Muscle of arm (tissue), 12 donors: Measurements from ENCODE around the gene SLC16A12. TPM values are rescaled to one million over a fixed set of nuclear protein-coding genes. Genes with fewer than 3 reads are reported as not detected.
"Not testable (repeated sequence)": the region's sequence is repeated elsewhere in the genome, so short reads cannot be mapped to it uniquely, and the experiment has no call there.

Experiments
- DNase-seq: peaks from one replicate; pipeline ENCODE4 v3.0.0-alpha.2; 2013
- polyA plus RNA-seq, 12 donors: library from polyadenylated mRNA; unstranded; fragments of 120-200 nt; gene quantifications; one replicate each; pipeline ENCODE4 v1.2.1, GENCODE V29; 2013; ENCODE audit not compliant: insufficient read length in 12 of 12

SLC16A12 gene
- polyA plus RNA-seq, 12 donors, result 1.3 to 2.9 (median 1.6) TPM; not detected in 1

- no peak for DNase-seq
Measured at GRCh38 chr10:89548673-89549072, 13.3 kb upstream of the SLC16A12 start.

- DNase-seq, result no peak
Measured at GRCh38 chr10:89547853-89548513, 12.6 kb upstream of the SLC16A12 start.

DNA sequence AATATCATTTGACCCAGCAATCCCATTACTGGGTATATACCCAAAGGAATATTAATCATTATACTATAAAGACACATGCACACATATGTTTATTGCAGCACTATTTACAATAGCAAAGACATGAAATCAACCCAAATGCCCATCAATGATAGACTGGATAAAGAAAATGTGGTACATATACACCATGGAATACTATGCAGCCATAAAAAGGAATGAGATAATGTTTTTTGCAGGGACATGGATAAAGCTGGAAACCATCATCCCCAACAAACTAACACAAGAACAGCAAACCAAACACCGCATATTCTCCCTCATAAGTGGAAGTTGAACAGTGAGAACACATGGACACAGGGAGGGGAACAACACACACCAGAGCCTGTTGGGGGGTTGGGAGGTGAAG lies 11.3 kb upstream of the SLC16A12 start:
- DNase-seq, result not testable (repeated sequence)

GRCh38 chr10:89543841-89544240 lies 8.4 kb upstream of the SLC16A12 start:
- no peak for DNase-seq

DNA sequence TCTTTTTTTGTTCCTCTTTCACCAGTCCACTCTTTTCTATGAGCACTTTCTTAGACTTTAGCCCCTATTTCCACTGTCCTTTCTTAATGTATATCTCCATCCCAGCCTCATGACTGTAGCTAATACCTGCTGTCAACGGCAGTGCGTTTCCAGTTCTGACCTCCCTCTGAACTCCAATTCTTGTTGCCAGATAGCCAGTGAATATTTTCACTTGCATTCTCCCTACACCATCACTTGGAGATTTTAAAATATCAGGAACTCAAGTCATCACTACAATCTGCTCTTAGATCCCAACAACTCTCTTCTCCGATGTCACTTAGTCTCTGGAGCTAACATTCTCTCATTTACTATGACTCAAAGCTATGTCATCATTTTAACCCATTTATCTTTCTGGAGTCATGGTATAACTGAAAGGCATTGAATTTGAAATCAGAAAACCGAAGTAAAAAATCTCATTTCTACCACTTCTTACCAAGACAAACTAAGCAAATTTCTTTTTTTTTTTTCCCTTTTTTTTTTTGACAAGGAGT lies 5.1 kb upstream of the SLC16A12 start:
- no peak for DNase-seq

- no peak for DNase-seq
Measured at GRCh38 chr10:89537364-89537763, 2.0 kb upstream of the SLC16A12 start.

DNA sequence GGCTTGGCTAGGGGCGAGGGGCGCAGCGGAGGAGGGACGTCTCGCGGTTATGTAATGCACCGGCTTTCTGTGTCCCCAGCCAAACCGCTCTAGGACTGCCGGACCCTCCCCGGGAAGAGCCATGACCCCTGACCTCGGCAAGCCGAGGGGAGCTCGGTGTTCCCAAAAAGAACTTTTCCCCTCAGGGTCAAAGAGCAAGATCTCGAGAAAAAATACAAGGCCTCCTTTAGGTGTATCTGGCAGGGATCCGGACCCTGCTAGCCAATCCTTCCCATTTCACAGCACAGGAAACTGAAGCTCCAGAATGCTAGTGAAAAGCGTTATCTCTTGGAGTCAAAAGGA lies 590 bp upstream of the SLC16A12 start:
- no peak for DNase-seq

GRCh38 chr10:89534826-89535166 lies 598 bp downstream of the SLC16A12 start:
- DNase-seq, result no peak

GRCh38 chr10:89532476-89532875 lies 2.9 kb downstream of the SLC16A12 start:
- DNase-seq, result no peak

DNA sequence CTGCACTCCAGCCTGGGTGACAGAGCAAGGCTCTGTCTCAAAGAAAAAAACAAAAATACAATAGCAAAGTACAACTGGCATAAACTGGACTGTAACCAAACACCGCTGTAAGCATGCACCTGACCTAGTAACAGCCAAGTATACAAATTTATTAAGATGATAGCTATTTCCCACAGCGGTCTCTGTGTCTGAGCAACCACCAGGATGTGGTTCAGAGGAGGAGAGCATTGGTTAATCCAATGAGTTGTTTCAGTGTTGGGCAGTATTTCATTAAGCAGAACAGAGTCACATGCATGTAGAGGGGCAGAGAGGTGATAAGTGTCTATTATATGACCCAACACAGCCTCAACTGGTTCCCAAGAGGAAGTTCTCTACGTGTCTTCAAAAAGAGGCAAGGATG lies 4.0 kb downstream of the SLC16A12 start:
- DNase-seq, result no peak

DNA sequence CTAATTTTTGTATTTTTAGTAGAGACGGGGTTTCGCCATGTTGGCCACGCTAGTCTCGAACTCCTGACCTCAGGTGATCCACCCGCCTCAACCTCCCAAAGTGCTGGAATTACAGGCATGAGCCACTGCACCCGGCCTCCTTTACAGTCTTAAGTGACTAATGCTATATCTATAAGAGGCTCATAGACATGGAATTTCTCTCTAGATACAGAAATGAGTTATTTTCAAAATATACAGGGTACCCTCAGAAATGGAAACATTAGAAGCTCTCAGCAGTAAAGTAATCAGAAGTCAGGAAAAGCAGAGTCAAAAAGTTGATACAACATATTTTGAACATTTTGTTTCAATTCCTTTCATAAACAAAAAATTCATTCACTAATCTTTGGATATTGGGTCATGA lies 5.7 kb downstream of the SLC16A12 start:
- not testable (repeated sequence) for DNase-seq

DNA sequence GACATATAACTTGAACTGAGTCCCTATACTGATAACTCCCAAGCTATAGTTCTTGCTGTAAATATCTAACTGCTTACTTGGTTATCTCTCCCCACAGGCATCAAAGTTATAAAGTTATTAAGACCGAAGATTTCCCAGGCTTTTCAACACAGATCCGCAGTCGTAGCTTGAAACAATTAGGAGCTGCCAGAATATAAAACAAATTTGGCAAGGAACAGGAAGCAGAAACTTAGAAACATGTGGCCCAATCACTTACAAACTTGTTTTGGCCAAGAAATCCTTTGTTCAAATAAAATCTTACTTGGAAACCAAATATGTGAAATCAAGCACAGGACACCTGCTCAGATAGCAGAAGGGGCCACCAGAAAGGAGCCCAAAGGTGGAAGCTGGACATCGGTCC lies 9.0 kb downstream of the SLC16A12 start:
- no peak for DNase-seq

DNA sequence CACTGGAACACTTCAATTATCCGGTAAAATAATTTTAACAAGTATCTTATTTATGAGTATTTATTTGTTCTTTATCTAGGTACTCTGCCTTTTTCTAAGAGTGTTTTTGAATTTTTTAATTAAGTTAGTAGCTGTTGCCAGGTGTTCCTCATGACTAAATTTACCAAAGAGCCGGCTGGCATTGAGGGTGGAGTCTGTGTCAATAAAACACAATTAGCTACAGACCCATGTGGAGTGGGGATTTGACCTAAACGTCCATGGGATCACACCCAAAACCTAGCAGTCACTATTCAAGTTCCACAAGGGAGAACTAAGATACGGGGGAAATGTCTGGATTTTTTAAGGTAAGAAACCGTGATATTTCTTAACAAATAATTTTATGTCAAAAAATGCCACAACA lies 9.8 kb downstream of the SLC16A12 start:
- DNase-seq, result no peak

DNA sequence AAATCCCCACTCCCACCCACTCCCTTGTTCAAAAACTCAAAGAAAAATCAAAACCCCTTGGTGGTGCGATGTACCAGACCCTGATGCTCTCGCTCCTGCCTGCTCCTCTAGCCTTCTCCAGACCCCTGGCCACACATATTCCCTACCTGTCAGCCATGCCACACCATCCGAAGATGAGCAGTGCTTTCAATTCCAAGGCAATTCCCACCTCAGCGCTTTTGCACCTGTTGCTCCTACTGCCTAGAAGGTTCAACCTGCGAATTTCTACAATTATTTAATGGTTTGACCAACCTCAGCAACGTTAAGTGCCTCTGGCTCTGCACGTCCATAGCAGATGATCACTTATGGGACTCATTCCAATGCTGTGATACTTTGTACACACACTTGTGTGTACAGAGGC lies 11.1 kb downstream of the SLC16A12 start:
- no peak for DNase-seq

DNA sequence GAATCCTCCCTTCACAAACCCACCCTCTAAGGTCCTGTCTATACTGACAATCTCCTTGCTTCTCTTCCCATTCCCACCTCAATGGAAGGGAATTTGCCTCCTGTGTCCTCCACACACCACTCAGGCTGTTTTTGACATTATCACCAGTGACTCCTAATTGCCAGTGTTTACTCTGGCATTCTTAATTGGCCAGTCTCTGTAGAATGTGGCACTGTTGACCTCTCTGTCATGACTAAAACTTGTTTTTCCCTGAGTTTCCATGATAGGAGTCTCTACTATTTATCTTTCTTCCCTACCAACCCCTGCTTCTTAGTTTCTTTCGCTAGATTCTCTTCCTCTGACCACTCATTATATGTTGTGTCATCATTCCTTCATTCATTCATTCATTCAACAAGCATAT lies 12.1 kb downstream of the SLC16A12 start:
- DNase-seq, result no peak

DNA sequence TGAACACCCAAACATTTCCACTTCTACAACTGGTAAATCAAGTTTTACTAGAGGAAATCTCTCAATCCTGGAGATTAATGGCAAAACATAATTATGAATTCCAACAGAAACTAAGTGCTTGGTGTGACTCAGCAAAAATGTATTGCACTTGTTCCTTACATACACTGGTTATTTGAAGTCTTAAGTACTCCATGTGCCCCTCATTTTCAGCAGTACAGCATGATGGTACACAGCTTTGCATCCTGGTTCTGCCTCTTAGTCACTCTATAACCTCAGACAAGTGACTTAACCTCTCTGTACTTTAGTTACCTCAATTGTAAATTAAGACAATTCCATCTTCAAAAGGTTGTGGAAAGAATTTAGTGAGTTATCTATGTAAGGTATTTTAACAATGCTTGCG lies 12.9 kb downstream of the SLC16A12 start:
- DNase-seq, result no peak

DNA sequence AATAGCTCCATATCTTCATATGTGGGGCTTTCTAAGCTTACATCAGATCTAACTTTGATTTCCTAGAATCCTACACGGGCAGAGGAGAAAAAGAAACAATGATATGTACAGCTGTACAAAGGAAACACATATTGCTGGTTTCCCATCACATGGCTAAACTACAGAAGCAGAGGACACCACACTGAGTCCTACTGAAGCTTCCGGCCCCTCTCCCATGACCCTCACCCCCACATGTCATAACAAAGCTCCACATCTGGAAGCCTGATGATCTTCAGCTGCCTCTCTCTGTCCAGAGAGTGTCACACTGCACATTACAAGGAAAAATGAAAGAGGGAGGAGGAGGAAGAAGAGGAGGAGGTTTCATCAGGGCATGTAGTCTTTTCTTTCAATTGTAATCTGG lies 14.0 kb downstream of the SLC16A12 start:
- DNase-seq, result no peak

- no peak for DNase-seq
Measured at GRCh38 chr10:89520706-89521105, 14.7 kb downstream of the SLC16A12 start.

GRCh38 chr10:89518876-89519842 lies 16.2 kb downstream of the SLC16A12 start:
- no peak for DNase-seq

DNA sequence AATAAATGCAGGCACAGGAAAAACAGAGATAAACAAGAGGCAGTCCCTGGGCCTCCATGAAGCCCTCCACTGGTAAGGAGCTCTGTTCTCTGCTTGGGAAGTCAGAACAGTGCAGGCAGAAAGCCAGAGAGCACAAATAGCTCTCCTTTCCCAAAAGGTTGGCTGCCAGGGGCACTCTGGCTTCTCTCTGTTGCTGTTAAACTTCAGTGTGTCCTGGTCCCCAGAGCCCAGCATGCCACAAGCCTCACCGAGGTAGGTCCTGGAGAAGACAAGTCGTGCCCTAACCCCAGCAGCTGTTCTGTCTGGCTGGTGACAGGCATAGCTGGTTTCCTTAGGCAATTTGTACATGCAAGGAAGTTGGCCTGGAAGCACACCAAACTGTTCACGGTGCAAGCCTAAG lies 17.3 kb downstream of the SLC16A12 start:
- no peak for DNase-seq

GRCh38 chr10:89516149-89516832 lies 19.1 kb downstream of the SLC16A12 start:
- peak; percentile 62 for DNase-seq

- no peak for DNase-seq
Measured at GRCh38 chr10:89515031-89515841, 20.2 kb downstream of the SLC16A12 start.
